GM21723 (cell line): Measurements from ENCODE around the gene AFM.

Experiments used
- ATAC-seq: cut with Tn5 transposase; IDR thresholded peaks from one replicate; pipeline ENCODE4 v1.9.1; 2021; ENCODE audit warnings: mild to moderate bottlenecking, moderate library complexity; ENCODE audit not compliant: unreplicated experiment

The AFM gene

DNA sequence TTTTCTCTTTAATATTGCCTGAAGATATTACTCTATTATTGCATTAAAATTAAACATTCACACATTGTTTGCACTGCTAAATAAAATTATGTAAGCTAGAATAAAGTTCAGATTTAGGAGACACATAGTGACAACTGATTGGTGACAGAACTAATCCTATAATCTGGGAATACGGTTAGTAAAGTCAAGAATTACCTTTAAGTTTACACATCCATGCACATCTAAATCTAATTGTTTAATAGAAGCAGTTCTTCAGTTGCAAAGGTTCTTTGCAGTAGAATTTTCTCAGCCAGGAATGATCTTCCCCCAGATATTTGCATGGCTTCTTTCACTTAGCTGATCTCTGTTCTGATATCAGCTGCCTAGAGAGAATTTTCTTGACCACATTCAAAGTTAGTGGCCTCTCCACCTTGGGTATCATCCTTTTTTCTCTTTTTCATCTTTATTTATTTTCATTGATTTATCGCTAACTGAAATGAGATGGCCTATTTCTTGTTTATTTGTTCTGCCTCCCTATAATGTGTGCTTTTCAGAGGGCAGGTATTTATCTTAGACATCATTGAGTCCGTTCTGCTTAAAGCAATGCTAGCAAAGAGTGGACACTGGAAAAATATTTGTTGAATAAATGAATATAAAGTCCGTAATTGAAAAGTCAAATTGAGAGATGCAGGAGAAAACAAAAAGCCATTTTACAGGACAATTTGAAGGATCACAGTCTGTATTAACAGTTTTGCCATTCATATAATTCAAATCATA, 32.9 kb upstream of the AFM start:
- ATAC-seq = no peak

DNA sequence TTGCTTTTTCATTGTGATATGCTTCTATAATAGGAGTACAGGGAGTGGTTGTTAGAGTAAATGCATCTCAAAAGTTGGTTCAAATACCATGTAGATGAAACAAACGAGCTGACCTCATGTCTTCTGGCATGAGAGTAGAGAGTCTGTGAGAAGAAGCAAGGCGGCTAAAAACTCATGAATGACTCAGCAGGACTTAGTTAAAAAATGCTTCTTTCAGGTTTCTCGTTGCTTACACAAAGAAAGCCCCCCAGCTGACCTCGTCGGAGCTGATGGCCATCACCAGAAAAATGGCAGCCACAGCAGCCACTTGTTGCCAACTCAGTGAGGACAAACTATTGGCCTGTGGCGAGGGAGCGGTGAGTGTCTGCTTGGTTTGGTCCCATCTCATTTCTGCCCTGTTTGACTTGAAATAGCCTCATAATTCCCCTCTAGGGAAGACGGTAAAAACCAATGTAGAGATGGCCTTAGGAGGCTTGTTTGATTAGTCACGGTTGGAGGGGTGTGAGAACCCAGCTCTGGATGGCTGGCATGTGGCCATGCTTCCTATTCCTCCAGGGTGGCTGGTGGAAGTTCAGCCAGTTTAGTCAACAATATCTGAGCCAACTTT, 31.0 kb upstream of the AFM start:
- ATAC-seq = no peak

DNA sequence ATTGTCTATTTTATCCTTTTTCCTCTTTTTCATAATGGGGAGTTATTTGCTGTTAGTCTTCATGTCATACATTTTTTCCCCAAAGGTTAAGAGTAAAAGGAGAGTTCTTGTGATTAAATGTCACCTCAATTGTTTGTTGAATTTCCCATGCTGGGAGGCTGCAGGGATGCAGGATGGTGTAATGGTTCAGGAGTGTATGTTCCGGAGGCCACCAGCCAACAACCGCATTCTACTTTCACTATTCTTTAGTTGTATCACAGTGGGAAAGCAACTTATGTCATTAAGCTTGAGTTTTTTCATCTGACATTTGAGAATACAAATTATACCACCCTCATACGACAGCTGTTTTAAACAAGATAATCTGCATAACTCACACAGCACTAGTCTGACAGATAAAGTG, 30.1 kb upstream of the AFM start:
- ATAC-seq = no peak

DNA sequence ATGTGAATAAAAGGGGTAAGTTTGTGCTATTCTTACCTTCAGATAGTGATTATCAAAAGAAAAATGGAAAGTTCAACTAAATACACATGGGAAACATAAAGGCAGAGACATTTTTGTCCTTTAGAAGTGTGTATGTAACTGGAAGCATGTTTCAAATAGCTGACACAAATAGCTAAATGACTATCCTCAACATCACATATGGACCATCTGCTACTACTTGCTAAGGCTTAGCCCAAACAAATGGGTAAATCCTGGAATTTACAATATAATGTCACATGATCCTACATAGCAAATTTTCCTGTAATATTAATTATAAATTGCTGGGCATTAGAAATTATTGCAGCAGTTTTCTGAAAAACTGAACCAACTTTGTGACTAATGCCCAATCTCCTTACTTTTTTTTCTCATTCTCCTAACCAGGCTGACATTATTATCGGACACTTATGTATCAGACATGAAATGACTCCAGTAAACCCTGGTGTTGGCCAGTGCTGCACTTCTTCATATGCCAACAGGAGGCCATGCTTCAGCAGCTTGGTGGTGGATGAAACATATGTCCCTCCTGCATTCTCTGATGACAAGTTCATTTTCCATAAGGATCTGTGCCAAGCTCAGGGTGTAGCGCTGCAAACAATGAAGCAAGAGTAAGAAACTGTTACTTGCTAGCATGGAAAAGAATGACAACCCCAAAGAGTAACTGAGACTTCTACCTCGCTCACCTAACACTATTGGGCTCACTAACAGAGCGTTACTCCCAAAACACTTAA, 29.4 kb upstream of the AFM start:
- no peak for ATAC-seq

DNA sequence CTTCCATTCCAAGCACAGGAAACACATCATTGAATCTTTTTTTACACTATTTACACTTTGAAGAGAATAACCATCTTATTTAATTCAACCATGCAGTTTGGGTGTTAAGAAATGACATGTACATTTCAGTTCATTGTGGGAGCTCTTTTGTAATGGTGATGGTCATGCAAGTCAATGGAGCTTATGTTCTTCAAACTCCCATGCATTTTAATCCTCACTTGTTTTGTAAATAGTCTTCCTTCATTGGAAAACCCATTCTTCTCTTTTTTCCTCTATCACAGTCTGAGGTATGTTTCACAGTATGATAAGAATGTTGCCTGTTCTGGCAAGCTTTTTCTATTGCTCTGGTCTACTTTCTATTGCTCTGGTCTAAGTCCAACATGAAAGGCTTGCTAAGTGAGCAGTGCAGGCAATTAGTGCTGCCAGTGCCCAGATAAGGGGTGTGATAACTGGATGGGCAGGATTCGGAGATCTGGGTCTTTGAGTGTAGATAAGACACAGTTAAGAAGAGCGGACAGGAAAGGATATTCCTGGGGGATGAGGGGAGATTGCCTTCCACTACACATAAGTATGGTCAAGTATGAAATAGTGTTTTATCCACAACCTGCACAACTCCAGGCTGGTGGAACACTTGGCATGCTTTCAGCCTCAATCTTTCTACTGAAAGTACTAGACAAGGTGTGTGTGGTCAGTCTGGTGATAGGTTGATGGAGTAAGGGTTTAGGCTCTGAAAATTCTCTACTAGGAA, 28.4 kb upstream of the AFM start:
- ATAC-seq = no peak

DNA sequence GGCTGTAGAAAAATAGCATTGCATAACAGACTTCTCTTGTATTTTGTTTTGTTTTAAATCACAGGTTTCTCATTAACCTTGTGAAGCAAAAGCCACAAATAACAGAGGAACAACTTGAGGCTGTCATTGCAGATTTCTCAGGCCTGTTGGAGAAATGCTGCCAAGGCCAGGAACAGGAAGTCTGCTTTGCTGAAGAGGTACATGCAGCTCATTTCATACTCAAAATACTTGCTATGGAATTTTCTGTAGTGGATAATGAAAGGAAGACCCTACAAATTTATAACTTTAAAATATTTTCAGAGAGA, 27.9 kb upstream of the AFM start:
- no peak for ATAC-seq

DNA sequence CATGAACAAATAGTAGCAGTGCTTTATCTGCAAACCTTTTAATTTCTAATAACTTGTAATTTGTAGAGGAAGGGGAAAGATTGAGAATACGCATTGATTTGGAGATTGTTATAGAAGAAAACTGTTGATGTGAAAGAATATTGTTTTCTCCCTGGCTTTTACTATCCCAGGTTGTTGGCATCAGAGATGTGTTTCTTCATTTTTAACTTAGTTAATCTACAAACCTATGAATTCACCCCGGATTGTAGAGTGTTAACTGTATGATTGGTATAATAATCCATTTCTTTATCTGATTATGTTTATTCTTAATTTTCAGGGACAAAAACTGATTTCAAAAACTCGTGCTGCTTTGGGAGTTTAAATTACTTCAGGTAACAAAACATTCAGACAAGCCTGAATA, 26.6 kb upstream of the AFM start:
- ATAC-seq = no peak

DNA sequence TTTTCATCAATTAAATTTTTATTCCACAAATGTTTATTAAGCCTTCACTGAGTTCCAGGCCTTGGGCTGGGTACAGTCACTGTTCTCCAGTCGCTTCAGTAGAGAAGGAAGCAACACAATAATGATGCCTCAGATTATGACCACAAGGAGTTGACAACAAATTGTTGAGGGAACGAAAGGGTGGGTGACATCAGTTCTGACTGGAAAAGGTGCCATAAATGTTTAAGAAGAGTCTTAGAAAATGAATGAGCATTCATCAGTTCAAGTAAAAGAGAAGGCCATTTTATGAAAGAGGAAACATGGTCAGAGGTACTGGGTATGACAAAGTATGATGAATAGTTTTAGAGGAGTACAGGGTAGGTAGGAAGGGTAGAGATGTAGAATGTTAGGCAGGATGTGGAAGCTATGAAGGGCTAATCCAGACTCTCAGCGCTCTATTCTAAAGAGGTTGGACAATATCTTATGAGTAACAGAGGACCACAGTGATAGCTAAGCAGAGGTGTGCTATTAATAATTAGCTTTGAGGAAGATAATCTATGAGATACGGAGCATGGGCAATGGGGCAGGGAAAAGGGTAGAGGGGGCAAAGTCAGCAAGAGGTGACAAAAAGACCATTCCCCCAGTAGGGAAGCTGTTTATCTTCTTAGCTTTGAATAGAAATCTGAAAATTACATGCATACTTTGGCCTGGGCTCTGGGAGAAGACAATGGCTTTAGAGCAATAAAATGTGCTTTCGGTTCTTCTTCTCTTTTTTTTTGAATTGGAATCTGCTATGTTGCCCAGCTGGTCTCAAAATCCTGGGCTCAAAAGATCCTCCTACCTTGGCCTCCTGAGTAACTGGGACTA, 25.1 kb upstream of the AFM start:
- ATAC-seq = no peak

DNA sequence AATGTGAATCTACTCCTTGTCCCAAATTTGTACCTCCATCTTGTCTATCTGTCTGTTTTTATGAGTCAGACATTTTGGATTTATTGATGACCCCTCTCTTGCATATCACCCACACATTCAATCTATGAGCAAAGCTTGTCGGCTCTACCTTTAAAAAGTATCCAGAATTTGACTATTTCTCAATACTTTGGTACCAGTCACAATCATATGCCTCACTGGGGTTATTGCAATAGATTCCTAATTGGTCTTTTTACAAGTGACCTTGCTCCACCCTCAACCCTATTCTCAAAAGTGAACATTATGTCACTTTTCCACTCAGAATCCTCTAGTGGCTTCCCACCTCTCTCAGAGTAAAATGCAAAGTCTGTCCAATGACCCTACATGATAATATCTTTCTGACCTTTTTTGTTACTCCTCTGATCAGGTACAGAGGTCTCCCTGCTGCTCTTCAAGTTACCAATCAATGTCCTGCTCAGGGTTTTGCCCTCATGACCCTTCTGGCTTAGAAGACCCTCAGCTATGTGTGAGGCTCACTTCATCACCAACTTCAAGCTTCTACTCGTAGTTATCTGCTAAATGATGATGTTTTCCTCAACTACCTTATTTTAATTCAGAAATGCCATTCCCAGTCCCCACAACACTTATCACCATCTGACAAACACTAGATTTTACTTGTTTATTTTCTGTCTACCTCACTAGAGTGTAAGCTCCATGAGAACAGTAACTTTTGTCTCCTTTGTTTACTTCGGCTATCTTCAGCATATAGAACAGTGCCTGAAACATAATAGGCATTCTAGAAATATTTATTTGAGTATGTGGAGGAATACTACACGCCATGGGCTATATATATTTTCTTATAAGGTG, 23.1 kb upstream of the AFM start:
- no peak for ATAC-seq

DNA sequence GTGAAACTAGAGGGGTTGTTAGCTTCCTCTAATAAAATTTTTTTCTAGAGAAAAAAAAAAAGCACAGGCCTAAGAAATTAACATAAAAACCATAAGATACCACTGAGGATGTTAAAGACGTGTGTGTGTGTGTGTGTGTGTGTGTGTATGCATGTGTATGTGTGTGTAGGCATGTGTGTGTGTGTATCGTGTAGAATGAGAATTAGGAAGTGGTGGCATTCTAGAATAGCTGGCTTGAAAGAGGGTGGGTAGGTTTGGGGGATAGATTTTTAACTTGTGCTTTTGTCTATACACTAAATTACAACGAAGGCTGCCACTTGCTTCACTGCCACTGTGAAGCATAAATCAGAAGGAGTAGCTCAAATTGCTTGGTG, 22.5 kb upstream of the AFM start:
- no peak for ATAC-seq

DNA sequence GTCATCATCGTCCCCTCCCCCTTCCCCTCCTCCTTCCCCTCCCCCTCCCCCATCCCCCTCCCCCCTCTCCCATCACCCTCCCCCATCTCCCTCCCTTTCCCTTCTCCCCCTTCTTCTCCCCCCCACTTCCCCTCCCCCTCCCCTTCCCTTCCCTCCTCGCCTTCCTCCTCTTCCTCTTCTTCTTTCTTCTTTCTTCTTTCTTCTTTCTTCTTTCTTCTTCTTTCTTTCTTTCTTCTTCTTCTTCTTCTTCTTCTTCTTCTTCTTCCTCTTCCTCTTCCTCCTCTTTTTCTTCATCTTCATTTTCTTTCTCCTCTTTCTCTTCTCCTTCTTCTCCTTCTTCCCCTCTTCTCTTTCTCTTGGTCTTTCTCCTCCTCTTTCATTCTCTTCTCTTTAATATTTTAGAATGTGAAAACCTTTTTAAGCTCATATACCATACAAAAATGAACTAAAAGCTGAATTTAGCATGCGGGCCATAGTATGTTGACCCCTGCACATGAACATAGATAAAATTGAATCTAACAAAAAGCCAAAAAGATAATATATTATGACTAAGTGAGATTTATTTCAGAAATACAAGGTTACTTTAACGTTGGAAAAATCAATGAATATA, 20.5 kb upstream of the AFM start:
- no peak for ATAC-seq

DNA sequence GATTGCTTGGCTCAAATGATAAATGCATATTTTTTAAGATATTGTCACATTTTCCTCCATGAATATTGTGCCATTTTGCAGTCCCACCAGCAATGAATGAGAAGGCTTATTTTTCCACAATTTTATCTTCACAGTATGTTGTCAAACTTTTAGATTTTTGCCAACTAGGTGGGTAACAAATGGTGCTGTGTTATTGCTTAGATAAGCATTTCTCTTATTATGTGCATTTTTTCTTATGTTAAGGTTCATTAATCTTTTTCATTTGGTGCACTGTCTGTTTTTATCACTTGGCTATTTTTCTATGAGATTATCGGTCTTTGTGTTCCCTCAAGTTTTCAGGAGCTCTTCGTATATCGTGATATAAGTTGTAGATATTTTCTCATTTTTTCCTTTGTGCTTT, 13.4 kb upstream of the AFM start:
- ATAC-seq = no peak

DNA sequence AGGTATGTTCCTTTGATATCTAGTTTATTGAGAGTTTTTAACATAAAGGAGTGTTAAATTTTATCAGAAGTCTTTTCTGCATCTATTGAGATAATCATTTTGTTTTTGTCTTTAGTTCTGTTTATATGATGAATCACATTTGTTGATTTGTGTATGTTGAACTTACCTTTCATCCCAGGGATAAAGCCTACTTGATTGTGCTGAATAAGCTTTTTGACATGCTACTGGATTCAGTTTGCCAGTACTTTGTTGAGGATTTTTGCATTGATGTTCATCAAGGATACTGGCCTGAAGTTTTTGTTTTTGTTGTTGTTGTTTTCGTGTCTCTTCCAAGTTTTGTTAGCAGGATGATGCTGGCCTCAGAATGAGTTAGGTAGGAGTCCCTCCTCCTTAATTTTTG, 10.8 kb upstream of the AFM start:
- ATAC-seq = no peak

DNA sequence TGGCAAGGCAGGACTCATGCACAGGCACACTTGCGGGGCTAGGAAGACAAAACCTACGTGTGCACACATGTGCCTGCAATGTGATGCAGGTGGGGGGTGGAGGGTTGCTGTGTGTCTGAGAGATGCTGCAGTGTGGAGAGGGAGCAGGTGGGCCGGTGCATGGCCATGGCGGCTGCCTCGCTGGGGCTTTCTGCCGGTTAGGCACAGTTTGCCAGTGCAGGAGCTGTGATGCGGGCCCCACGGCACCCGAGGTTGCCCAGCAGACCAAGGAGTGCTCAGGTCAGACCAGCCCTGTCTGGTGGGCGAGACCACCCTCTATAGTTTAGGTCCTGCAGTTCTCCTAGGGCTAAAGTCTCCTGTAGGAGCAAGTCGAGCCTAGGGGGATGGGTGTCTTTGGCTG, 4.4 kb upstream of the AFM start:
- no peak for ATAC-seq

DNA sequence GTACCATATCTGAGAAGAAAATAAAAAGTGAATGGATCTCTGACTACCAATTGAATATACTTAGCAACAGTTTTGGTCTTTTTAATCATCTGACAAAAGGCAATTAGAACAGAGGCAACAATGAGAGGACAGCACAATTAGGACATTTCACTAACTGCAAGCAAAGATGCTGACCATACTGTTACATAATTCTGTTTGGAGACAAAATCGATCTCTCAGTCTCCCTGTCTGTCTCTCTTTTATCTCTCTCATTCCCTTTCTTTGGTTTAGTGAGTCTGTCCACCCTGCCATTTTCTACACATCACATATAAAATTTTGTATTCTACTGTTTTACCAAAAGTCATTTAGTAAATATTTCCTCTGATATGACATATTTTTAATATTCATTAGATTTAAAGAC, 2.2 kb upstream of the AFM start:
- ATAC-seq = no peak

DNA sequence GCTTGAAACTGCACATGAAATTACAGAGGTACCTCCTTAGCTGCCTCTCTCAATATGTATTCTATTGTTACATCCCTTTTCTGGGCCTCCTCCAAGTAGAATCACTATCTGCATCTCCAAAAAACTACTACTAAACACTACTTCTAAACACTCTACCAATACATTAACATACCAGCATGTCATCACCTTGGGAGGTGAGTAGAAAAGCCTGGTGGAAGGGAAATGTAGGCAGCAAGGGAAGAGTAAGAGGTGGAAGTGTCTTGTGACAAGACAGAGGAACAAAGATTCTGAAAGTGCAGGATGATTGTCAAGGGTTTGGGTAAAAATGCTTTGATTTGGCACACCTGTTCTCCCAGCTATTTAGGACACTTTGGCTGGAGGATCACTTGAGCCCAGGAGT, 3.5 kb downstream of the AFM start:
- no peak for ATAC-seq

DNA sequence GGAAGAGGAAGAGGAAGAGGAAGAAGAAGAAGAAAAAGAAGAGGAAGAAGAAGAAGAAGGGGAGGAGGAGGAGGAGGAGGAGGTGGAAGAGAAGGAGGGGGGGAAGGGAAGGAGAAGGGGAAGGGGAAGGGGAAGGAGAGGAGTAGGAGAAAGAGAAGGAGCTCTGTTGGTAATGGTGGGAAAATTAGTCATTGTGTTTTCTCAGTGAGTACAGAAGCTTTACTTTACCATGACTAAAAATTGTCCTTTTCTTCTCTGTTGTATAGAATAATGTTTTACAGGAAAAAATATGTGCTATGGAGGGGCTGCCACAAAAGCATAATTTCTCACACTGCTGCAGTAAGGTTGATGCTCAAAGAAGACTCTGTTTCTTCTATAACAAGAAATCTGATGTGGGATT, 4.1 kb downstream of the AFM start:
- no peak for ATAC-seq

DNA sequence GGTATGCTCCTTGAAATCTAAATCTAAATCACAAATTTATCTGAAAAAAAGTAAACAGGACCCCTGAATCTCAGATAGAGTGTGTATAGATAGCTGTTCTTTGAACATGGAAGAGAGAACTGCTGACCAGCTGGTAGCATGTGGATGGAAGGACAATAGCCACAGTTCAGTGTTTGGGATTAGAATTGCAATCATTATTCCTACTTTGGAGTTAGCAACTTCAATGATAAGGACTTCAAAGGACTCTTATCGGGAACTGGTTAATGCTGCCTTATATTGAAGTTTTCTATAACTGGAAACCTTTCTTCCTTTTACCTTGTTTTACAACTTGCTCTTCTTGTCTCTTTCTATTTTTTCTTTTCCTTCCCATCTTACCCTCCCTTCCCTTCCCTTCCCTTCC, 5.0 kb downstream of the AFM start:
- ATAC-seq = no peak

DNA sequence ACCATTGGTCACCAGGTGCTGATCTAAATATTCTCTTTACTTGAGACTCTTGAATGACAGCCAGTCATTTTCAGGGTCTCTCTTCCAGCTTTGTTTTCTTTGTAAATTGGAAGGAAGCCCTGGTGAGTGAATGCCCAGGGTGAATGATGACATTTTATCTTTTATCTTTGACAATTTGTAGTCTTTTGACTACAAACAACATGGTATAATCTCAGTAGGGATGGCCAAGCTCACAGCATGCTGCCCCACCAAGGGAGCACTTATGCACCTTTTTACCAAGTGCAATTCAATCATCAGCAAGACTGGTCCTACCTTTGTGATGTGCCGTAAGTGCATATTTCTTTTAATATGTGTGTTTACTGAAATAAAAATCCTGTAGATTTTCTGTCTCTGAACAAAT, 5.7 kb downstream of the AFM start:
- ATAC-seq = no peak
